Fibroblast of lung (primary cell): ENCODE data around the gene CEP120.

ENCODE experiments used
- EZH2 ChIP-seq: IDR thresholded peaks from 2 replicates; pipeline ENCODE4 v1.5.1; 2012; ENCODE audit warnings: low read length, control low read depth, mild to moderate bottlenecking; ENCODE audit errors: missing control alignments
- TF ChIP-seq, protein P1 (sequence below), 2 donors: IDR thresholded peaks in 1 of 2; conservative IDR thresholded peaks in 1 of 2; 1 replicate in 1 of 2; 2 replicates in 1 of 2; pipeline ENCODE4 v1.5.1; 2011 to 2012; ENCODE audit warnings: low read length in 2 of 2, control low read depth in 1 of 2, inconsistent platforms in 1 of 2, low read depth in 1 of 2, mild to moderate bottlenecking in 1 of 2

GRCh38 chr5:123298335-123299030, 124.7 kb downstream of the CEP120 start:
- TF ChIP-seq, protein P1, sequence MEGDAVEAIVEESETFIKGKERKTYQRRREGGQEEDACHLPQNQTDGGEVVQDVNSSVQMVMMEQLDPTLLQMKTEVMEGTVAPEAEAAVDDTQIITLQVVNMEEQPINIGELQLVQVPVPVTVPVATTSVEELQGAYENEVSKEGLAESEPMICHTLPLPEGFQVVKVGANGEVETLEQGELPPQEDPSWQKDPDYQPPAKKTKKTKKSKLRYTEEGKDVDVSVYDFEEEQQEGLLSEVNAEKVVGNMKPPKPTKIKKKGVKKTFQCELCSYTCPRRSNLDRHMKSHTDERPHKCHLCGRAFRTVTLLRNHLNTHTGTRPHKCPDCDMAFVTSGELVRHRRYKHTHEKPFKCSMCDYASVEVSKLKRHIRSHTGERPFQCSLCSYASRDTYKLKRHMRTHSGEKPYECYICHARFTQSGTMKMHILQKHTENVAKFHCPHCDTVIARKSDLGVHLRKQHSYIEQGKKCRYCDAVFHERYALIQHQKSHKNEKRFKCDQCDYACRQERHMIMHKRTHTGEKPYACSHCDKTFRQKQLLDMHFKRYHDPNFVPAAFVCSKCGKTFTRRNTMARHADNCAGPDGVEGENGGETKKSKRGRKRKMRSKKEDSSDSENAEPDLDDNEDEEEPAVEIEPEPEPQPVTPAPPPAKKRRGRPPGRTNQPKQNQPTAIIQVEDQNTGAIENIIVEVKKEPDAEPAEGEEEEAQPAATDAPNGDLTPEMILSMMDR (conservative IDR thresholded peaks at IDR 0.05 in 1 of 2, IDR thresholded peaks at IDR 0.05 in 1 of 2; ENCODE audit: low read depth in 1 of 2, low read length in 2 of 2), result no peak
- TF ChIP-seq EZH2, result no peak
